Stimulated activated CD4-positive, alpha-beta T cell treated with anti-CD3 and anti-CD28 coated beads, Interleukin-4, amount 100 ng/mL, for 1 hour (primary cell): ENCODE data around the gene SGTA.
A peak's percentile ranks its signal among the peaks of the same experiment; 100 is the strongest.

Experiments
- DNase-seq: peaks from one replicate; pipeline ENCODE4 v3.0.0-alpha.2; 2020

Gene SGTA

GRCh38 chr19:2744113-2744512, 39.0 kb downstream of the SGTA start:
- DNase-seq, result no peak

- DNase-seq, result no peak
These were observed 40.0 kb downstream of the SGTA start for GRCh38 chr19:2743099-2743498.

GRCh38 chr19:2740314-2740656, 42.8 kb downstream of the SGTA start:
- DNase-seq, result no peak

- DNase-seq, result peak; percentile 99
These were observed 43.3 kb downstream of the SGTA start, which contains the start of gene SLC39A3 for GRCh38 chr19:2739602-2740313. Gene SLC39A3, minus strand, starts transcription at chr19:2740017. Its CDS starts 2,760 bp downstream, at chr19:2737257.

GRCh38 chr19:2736550-2737190, 46.4 kb downstream of the SGTA start:
- no peak for DNase-seq

GRCh38 chr19:2735374-2735773, 47.7 kb downstream of the SGTA start:
- no peak for DNase-seq

GRCh38 chr19:2734589-2735288, 48.3 kb downstream of the SGTA start:
- no peak for DNase-seq

GRCh38 chr19:2733930-2734588, 49.0 kb downstream of the SGTA start:
- no peak for DNase-seq

- no peak for DNase-seq
These were observed 50.2 kb downstream of the SGTA start for GRCh38 chr19:2732883-2733282.

- DNase-seq, result no peak
These were observed 50.8 kb downstream of the SGTA start for GRCh38 chr19:2732157-2732725.

- no peak for DNase-seq
These were observed 51.7 kb downstream of the SGTA start for GRCh38 chr19:2731181-2731995.

- DNase-seq, result no peak
These were observed 52.9 kb downstream of the SGTA start for GRCh38 chr19:2729943-2730818.

- no peak for DNase-seq
These were observed 54.2 kb downstream of the SGTA start for GRCh38 chr19:2728783-2729387.

GRCh38 chr19:2727640-2727944, 55.5 kb downstream of the SGTA start:
- DNase-seq, result no peak

GRCh38 chr19:2726904-2727639, 56.0 kb downstream of the SGTA start:
- no peak for DNase-seq

- no peak for DNase-seq
These were observed 56.8 kb downstream of the SGTA start for GRCh38 chr19:2726160-2726855.

- DNase-seq, result no peak
These were observed 58.9 kb downstream of the SGTA start for GRCh38 chr19:2724148-2724557.

- DNase-seq, result no peak
These were observed 59.3 kb downstream of the SGTA start for GRCh38 chr19:2723747-2724146.

- no peak for DNase-seq
These were observed 59.7 kb downstream of the SGTA start for GRCh38 chr19:2723345-2723715.
